Measurements from ENCODE around the gene RELL1. TPM values are rescaled to one million over a fixed set of nuclear protein-coding genes. Genes with fewer than 3 reads are reported as not detected.
A peak's percentile ranks its signal among the peaks of the same experiment; 100 is the strongest.

The RELL1 gene
- total RNA-seq, 1 donor from 2014 or later, result 21.2 TPM

GRCh38 chr4:37667197-37668100 is 18.7 kb downstream of the RELL1 start:
- H3K27me3 Mint-ChIP-seq (ENCODE audit: unreplicated experiment), result peaks cover 2% of the 10 kb centered on the region
- H3K4me1 Mint-ChIP-seq (ENCODE audit: low read depth, unreplicated experiment), result peaks cover 30% of the 10 kb centered on the region
- TF ChIP-seq CTCF (IDR thresholded peaks at IDR 0.05; ENCODE audit: partially characterized antibody, unreplicated experiment), result no peak
- no peaks in the 10 kb centered on the region for H3K36me3 Mint-ChIP-seq (ENCODE audit: unreplicated experiment)
- DNase-seq, result no peak
- H3K27ac Mint-ChIP-seq (ENCODE audit: unreplicated experiment), result no peak overlapping the region
- no peak overlapping the region for H3K4me3 Mint-ChIP-seq (ENCODE audit: unreplicated experiment)
- peaks cover 2% of the 10 kb centered on the region for H3K9me3 Mint-ChIP-seq (ENCODE audit: unreplicated experiment)

- Mint-ChIP-seq H3K27ac (ENCODE audit: unreplicated experiment) (peak overlapping the region; percentile 45), H3K4me3 (ENCODE audit: unreplicated experiment) (no peak overlapping the region)
These were observed 19.5 kb downstream of the RELL1 start for GRCh38 chr4:37666625-37667071.

DNA sequence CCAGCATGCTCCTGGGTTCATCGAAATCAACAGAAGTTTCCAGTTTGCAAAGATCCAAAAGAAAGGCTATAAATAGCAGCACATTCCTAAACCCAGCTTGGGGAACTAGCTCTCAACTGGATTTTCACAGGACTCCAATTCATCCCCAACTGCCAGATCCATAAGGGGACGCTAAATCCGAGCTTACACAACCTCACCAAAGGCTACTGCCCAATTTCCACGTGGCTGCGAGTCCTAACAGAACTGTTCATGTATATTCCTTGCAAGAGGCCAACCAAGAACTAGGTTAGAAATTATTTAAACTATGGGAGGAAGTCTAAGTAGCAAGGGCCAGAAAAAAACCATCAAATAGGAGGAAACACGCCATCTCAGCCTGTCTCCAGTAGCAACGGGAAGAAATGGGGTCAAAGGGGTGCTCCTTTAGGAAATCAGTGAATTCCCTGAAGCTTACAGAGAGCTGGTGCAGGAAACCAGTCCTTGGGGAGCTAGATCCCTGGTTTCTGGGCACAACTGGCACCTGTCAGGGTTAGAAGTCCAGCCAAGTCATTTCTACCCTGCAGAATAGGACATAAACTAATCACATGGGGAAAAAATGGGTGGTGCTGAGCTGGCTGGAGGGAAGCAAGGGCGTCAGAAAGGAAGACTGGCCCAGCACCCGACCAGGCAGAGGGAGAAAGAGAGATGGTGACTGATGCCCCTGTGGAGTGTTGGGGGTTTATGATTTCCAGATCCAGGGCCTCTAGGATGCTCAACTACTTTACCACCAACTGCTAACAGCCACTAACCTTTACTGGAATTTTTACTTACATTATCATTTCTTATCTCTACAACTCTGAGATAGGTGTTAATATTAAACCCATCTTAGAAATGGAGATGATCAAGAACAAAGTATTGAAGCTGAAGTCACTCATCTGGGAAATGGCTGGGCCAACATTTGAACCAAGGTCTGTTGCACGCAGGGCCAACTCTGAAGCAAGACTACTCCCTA is 20.5 kb downstream of the RELL1 start:
- peaks cover 37% of the 10 kb centered on the region for H3K4me1 Mint-ChIP-seq (ENCODE audit: low read depth, unreplicated experiment)
- no peak overlapping the region for H3K4me3 Mint-ChIP-seq (ENCODE audit: unreplicated experiment)
- H3K9me3 Mint-ChIP-seq (ENCODE audit: unreplicated experiment), result peaks cover 2% of the 10 kb centered on the region
- H3K27ac Mint-ChIP-seq (ENCODE audit: unreplicated experiment), result peak overlapping the region; percentile 12
- peaks cover 2% of the 10 kb centered on the region for H3K27me3 Mint-ChIP-seq (ENCODE audit: unreplicated experiment)
- DNase-seq, result no peak
- no peak for TF ChIP-seq CTCF (IDR thresholded peaks at IDR 0.05; ENCODE audit: partially characterized antibody, unreplicated experiment)
- no peaks in the 10 kb centered on the region for H3K36me3 Mint-ChIP-seq (ENCODE audit: unreplicated experiment)

More at GRCh38 chr4:37666625-37667071, 19.5 kb downstream of the RELL1 start:
- no peaks in the 10 kb centered on the region for H3K36me3 Mint-ChIP-seq (ENCODE audit: unreplicated experiment)
- TF ChIP-seq CTCF (IDR thresholded peaks at IDR 0.05; ENCODE audit: partially characterized antibody, unreplicated experiment), result no peak
- H3K9me3 Mint-ChIP-seq (ENCODE audit: unreplicated experiment), result peaks cover 2% of the 10 kb centered on the region
- peaks cover 2% of the 10 kb centered on the region for H3K27me3 Mint-ChIP-seq (ENCODE audit: unreplicated experiment)
- peaks cover 33% of the 10 kb centered on the region for H3K4me1 Mint-ChIP-seq (ENCODE audit: low read depth, unreplicated experiment)
- DNase-seq, result no peak

- DNase-seq, result no peak
- Mint-ChIP-seq H3K9me3 (ENCODE audit: unreplicated experiment) (no peaks in the 10 kb centered on the region), H3K4me1 (ENCODE audit: low read depth, unreplicated experiment) (peaks cover 37% of the 10 kb centered on the region), H3K4me3 (ENCODE audit: unreplicated experiment) (no peak overlapping the region), H3K27ac (ENCODE audit: unreplicated experiment) (peak overlapping the region; percentile 57), H3K27me3 (ENCODE audit: unreplicated experiment) (peaks cover 5% of the 10 kb centered on the region), H3K36me3 (ENCODE audit: unreplicated experiment) (no peaks in the 10 kb centered on the region)
- no peak for TF ChIP-seq CTCF (IDR thresholded peaks at IDR 0.05; ENCODE audit: partially characterized antibody, unreplicated experiment)
These were observed 21.5 kb downstream of the RELL1 start for GRCh38 chr4:37664696-37665095.

Data from glutamatergic neuron (in vitro differentiated cells).